OCI-LY7 (cell line): Measurements from ENCODE around the gene ZMAT5. TPM values are rescaled to one million over a fixed set of nuclear protein-coding genes. Genes with fewer than 3 reads are reported as not detected.
A peak's percentile ranks its signal among the peaks of the same experiment; 100 is the strongest.

Experiments used
- BruUV-seq: library from RNA; stranded (reverse); fragments of 400-500 nt; replicated peaks from 2 replicates; lab custom pipeline; 2021; lab: Mats Ljungman, UMichigan
- CTCF ChIA-PET: fragments of 300-600 bp; sonication (Branson Sonifier 250); formaldehyde crosslinking; loops from one replicate; lab custom pipeline; 2022; ENCODE audit warnings: antibody characterized with exemption; ENCODE audit not compliant: unreplicated experiment; lab: Charles Lee
- POLR2A ChIA-PET: fragments of 300-600 bp; sonication (Branson Sonifier 250); formaldehyde crosslinking; loops from one replicate; lab custom pipeline; 2022; ENCODE audit warnings: antibody characterized with exemption; lab: Charles Lee
- DNase-seq: peaks from one replicate; pipeline ENCODE4 v3.0.0-alpha.2; 2015; ENCODE audit warnings: low spot score
- H2AFZ ChIP-seq: fragments of 200-600 bp; sonication (generic), shearing (Covaris generic); 2 replicates; pipeline ENCODE4 v1.6.1; 2014; ENCODE audit warnings: mild to moderate bottlenecking, antibody characterized with exemption, low read length, moderate library complexity
- H3K27ac ChIP-seq: fragments of 200-600 bp; sonication (generic); 2 replicates; pipeline ENCODE4 v1.5.1; 2014; ENCODE audit warnings: mixed run types, low read depth, mild to moderate bottlenecking, moderate library complexity, low read length, inconsistent platforms; ENCODE audit not compliant: poor library complexity, severe bottlenecking
- H3K36me3 ChIP-seq: fragments of 200-600 bp; sonication (generic); 2 replicates; pipeline ENCODE4 v1.6.1; 2014; ENCODE audit warnings: mild to moderate bottlenecking, antibody characterized with exemption, low read length, moderate library complexity, mixed read lengths; ENCODE audit not compliant: insufficient read depth
- H3K4me1 ChIP-seq: fragments of 200-600 bp; sonication (generic); 2 replicates; pipeline ENCODE4 v1.5.1; 2014; ENCODE audit warnings: mild to moderate bottlenecking, low read length; ENCODE audit not compliant: insufficient read depth, poor library complexity, severe bottlenecking
- H3K4me2 ChIP-seq: fragments of 200-600 bp; sonication (generic); 2 replicates; pipeline ENCODE4 v1.6.1; 2014; ENCODE audit warnings: mild to moderate bottlenecking, low read length
- H3K4me3 ChIP-seq: fragments of 200-600 bp; sonication (generic); 2 replicates; pipeline ENCODE4 v1.5.1; 2014; ENCODE audit warnings: mild to moderate bottlenecking, low read depth, low read length; ENCODE audit not compliant: poor library complexity, severe bottlenecking
- H3K79me2 ChIP-seq: fragments of 200-600 bp; sonication (generic); 2 replicates; pipeline ENCODE4 v1.6.1; 2016; ENCODE audit warnings: low read depth, mild to moderate bottlenecking, low read length, moderate library complexity, mixed read lengths; ENCODE audit not compliant: insufficient read depth
- H3K9me2 ChIP-seq: fragments of 200-600 bp; sonication (generic); 2 replicates; pipeline ENCODE4 v1.6.1; 2016; ENCODE audit warnings: mild to moderate bottlenecking, low read length, mixed read lengths; ENCODE audit not compliant: insufficient read depth
- H3K9me3 ChIP-seq: fragments of 200-600 bp; sonication (generic); 2 replicates; pipeline ENCODE4 v1.6.1; 2014; ENCODE audit warnings: mild to moderate bottlenecking, mixed run types, low read length, mixed read lengths
- H4K20me1 ChIP-seq: fragments of 200-600 bp; sonication (generic); 2 replicates; pipeline ENCODE4 v1.6.1; 2014; ENCODE audit warnings: mild to moderate bottlenecking, antibody characterized with exemption, low read length, moderate library complexity, mixed read lengths; ENCODE audit not compliant: insufficient read depth
- EZH2phosphoT487 ChIP-seq: fragments of 200-600 bp; sonication (generic); IDR thresholded peaks from 2 replicates; pipeline ENCODE4 v1.6.1; 2018; ENCODE audit warnings: low read depth, borderline replicate concordance, mild to moderate bottlenecking, mixed run types, antibody characterized with exemption, low read length, moderate library complexity, mixed read lengths
- intact Hi-C: fragments of 100-400 bp; cut with micrococcal nuclease; formaldehyde crosslinking; loops from one replicate; pipeline ENCODE4 v1.10.0; 2022; ENCODE audit not compliant: unreplicated experiment
- total RNA-seq, 2 experiments: library from RNA; depleted of rRNA in 1 of 2; stranded (reverse); fragments of >200 nt in 1 of 2; shearing (Covaris generic) in 1 of 2; gene quantifications; 2 replicates each; pipeline ENCODE4 v1.2.3, GENCODE V29; 2014 to 2022
- TF ChIP-seq, protein P1 (sequence below): fragments of 200-600 bp; sonication (generic); conservative IDR thresholded peaks from 2 replicates; pipeline ENCODE4 v1.5.1; 2014; ENCODE audit warnings: mild to moderate bottlenecking, antibody characterized with exemption, low read length, moderate library complexity, mixed read lengths

The ZMAT5 gene
- total RNA-seq, 2 experiments from 2014 or later: 19.1 to 21.2 TPM

DNA sequence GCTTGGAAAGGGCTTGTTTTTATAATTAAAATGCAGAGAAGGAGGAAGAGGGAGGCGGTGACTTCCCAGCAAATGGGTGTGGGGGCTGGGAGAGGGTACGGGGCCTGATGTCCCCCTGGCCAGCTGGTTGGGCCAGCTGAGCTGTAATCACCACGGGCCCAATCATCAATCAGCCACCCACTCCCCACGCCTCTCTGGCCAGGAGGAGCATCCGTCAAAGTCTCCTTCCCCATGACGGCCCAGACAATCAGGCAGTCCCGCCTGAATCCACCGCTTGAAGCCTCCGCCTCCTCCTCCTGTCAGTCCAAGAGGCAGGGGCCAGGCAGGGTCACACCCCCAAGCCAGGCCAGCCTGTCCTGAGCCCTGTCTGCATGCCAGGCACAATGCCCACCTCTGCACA is 60.3 kb downstream of the ZMAT5 start:
- no peaks in the 10 kb centered on the region for H3K9me3 ChIP-seq
- no peak overlapping the region for H3K4me3 ChIP-seq
- BruUV-seq: no TSS peak
- H4K20me1 ChIP-seq: no peaks in the 10 kb centered on the region
- H2AFZ ChIP-seq: no peak overlapping the region
- ChIA-PET CTCF (no interaction called here), POLR2A (no interaction called here)
- no peaks in the 10 kb centered on the region for H3K79me2 ChIP-seq
- no peak overlapping the region for H3K27ac ChIP-seq
- H3K9me2 ChIP-seq: no peaks in the 10 kb centered on the region
- H3K4me2 ChIP-seq: no peak overlapping the region
- intact Hi-C loops: no loop called here
- H3K4me1 ChIP-seq: peaks cover 29% of the 10 kb centered on the region
- DNase-seq: no peak
- TF ChIP-seq, protein P1, sequence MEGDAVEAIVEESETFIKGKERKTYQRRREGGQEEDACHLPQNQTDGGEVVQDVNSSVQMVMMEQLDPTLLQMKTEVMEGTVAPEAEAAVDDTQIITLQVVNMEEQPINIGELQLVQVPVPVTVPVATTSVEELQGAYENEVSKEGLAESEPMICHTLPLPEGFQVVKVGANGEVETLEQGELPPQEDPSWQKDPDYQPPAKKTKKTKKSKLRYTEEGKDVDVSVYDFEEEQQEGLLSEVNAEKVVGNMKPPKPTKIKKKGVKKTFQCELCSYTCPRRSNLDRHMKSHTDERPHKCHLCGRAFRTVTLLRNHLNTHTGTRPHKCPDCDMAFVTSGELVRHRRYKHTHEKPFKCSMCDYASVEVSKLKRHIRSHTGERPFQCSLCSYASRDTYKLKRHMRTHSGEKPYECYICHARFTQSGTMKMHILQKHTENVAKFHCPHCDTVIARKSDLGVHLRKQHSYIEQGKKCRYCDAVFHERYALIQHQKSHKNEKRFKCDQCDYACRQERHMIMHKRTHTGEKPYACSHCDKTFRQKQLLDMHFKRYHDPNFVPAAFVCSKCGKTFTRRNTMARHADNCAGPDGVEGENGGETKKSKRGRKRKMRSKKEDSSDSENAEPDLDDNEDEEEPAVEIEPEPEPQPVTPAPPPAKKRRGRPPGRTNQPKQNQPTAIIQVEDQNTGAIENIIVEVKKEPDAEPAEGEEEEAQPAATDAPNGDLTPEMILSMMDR: no peak
- TF ChIP-seq EZH2phosphoT487: no peak
- no peaks in the 10 kb centered on the region for H3K36me3 ChIP-seq

DNA sequence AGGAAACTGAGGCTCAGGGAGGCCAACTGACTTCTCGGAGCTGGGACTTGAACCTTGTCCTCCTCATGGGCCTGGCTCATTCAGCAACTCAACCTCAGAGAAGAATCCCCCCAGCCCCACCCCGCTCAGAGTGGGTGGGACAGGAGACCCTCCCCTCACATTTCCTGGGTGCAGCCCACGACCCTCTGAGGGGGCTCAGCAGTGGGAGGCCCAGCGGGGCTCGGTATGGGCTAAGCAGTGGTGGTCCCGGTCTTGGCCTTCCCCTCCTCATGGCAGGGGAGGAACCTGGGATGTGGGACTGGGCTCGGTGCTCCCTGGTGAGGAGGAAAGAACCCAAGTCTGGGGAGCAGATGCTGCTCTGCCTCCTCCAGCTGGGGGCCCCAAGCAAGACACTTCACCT is 61.2 kb downstream of the ZMAT5 start:
- ChIA-PET POLR2A (no interaction called here), CTCF (no interaction called here)
- BruUV-seq: no TSS peak
- Histone ChIP-seq H3K9me3 (no peaks in the 10 kb centered on the region), H3K4me3 (no peak overlapping the region), H3K4me1 (peaks cover 38% of the 10 kb centered on the region), H3K27ac (no peak overlapping the region), H3K79me2 (no peaks in the 10 kb centered on the region), H4K20me1 (no peaks in the 10 kb centered on the region), H3K9me2 (no peaks in the 10 kb centered on the region), H3K4me2 (no peak overlapping the region), H2AFZ (no peak overlapping the region), H3K36me3 (no peaks in the 10 kb centered on the region)
- no peak for DNase-seq
- intact Hi-C loops: no loop called here
- TF ChIP-seq EZH2phosphoT487: no peak
- TF ChIP-seq, protein P1: no peak

DNA sequence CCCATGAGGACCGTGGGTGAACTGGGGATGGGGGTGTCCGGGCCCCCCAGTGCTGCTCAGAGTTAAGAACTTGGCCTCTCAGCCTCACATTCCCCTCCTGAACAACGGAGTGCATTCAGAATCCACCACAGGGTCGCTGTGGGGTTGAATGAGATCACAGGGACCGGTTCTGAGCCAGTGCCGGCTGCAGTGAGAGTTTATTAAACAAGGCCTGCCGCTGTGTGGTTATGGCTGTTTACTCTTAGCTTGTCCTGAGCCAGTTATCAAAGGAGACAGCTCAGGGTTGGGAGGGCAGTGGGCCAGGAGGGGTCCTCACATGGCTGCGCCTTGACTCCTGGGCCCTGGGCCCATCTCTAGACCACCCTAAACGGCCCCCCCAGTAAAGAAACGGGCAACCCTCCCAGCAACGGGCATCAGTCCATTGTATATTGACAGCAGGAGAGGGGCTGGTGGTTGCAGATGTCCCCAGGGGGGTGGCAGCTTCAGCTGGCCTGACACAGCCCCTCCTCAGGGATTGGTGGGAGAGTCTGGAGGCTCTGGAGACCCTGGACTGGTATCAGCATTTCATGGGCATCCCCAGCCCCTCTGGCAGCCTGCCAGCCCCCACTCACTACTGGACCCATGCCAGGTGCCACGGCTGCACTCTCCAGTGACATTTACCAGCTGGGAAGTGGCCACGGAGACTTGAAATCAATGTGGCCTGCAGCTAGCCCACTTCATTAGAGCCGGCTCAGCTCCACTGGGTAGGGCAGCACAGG is 62.1 kb downstream of the ZMAT5 start:
- ChIA-PET POLR2A (no interaction called here), CTCF (no interaction called here)
- H3K9me3 ChIP-seq: no peaks in the 10 kb centered on the region
- H3K4me1 ChIP-seq: peaks cover 38% of the 10 kb centered on the region
- no TSS peak for BruUV-seq
- no peaks in the 10 kb centered on the region for H3K36me3 ChIP-seq
- H3K27ac ChIP-seq: no peak overlapping the region
- no peaks in the 10 kb centered on the region for H4K20me1 ChIP-seq
- peak; percentile 24 for DNase-seq
- H3K79me2 ChIP-seq: no peaks in the 10 kb centered on the region
- no peak overlapping the region for H2AFZ ChIP-seq
- H3K4me2 ChIP-seq: no peak overlapping the region
- TF ChIP-seq, protein P1: no peak
- TF ChIP-seq EZH2phosphoT487: no peak
- no peaks in the 10 kb centered on the region for H3K9me2 ChIP-seq
- intact Hi-C loops: no loop called here
- no peak overlapping the region for H3K4me3 ChIP-seq
